Spleen (tissue), 7 donors: Measurements from ENCODE around the gene SMIM7.

ENCODE experiments used
- CTCF ChIP-seq, 11 experiments: fragments of 200-600 bp in 7 of 11; fragments of 450-650 bp in 4 of 11; sonication (generic) in 4 of 11; IDR thresholded peaks in 8 of 11; conservative IDR thresholded peaks in 3 of 11; 1 replicate in 7 of 11; 2 replicates in 4 of 11; pipeline versions ENCODE4 v1.4.0 to v1.8.0; 2016 to 2021; ENCODE audit warnings: antibody characterized with exemption in 11 of 11, inconsistent platforms in 4 of 11, mild to moderate bottlenecking in 1 of 11
- POLR2A ChIP-seq, 3 donors: fragments of 450-650 bp; IDR thresholded peaks; one replicate each; pipeline ENCODE4 v1.5.1; 2017; ENCODE audit warnings: antibody characterized with exemption in 3 of 3, mild to moderate bottlenecking in 1 of 3
- POLR2AphosphoS5 ChIP-seq, 3 donors: sonication (generic); formaldehyde crosslinking; IDR thresholded peaks; one replicate each; pipeline ENCODE4 v1.5.1; 2017; ENCODE audit warnings: antibody characterized with exemption in 3 of 3
- donor health status: DM: no; HTN: no; CAD: no; lungs with moderate emphysema.
- donor health status: DM: no; HTN: no; CAD: no.
- donor health status: DM: no; HTN: no; CAD: no.

GRCh38 chr19:16676101-16676798 is 16.3 kb upstream of the SMIM7 start:
- TF ChIP-seq CTCF (IDR thresholded peaks at IDR 0.05 in 8 of 11, conservative IDR thresholded peaks at IDR 0.05 in 3 of 11) (no peak), POLR2A (IDR thresholded peaks at IDR 0.05) (no peak), POLR2AphosphoS5 (IDR thresholded peaks at IDR 0.05) (no peak)
